Measurements from ENCODE around the gene L3HYPDH.

Gene L3HYPDH

DNA sequence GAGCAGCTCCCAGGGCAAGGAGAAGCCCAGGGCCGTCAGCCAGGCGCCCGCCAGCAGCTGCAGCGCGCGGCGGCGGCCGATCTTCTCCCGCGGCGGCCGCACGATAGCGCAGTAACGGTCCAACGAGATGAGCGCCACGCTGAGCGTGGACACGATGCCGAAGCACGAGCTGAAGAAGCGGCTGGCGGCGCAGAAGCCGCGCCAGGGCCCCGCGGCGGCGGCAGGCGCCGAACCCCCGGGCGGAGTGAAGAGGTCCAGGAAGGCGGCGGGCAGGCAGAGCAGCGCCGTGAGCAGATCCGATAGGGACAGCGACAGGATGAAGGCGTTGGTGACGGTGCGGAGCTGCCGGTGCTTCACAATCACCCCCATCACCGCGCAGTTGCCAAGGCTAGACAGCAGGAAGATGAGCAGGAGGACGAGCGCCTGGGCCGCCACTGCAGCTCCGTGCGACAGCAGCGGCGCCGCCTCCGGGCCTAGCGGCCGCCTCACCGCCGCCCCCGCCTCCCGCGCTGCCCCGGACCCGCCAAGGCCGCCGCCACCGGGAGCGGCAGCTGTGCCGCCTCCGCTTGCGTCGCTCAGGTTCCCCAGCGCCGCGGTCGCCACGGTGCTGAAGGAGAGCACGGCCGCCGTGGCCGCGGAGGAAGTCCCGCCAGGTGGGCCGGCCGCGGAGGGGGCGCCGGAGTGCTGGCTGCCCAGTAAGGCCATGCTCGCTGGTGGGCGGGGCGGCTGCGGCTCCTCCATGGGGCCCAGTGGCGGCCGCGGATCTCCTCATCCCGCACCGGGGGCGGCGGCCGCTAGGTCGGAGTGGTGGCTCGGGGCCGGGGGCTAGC, 19.5 kb downstream of the L3HYPDH start:
- TF ChIP-seq, protein P1, sequence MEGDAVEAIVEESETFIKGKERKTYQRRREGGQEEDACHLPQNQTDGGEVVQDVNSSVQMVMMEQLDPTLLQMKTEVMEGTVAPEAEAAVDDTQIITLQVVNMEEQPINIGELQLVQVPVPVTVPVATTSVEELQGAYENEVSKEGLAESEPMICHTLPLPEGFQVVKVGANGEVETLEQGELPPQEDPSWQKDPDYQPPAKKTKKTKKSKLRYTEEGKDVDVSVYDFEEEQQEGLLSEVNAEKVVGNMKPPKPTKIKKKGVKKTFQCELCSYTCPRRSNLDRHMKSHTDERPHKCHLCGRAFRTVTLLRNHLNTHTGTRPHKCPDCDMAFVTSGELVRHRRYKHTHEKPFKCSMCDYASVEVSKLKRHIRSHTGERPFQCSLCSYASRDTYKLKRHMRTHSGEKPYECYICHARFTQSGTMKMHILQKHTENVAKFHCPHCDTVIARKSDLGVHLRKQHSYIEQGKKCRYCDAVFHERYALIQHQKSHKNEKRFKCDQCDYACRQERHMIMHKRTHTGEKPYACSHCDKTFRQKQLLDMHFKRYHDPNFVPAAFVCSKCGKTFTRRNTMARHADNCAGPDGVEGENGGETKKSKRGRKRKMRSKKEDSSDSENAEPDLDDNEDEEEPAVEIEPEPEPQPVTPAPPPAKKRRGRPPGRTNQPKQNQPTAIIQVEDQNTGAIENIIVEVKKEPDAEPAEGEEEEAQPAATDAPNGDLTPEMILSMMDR (IDR thresholded peaks at IDR 0.05; ENCODE audit: low read length, missing control alignments), result no peak
- peak overlapping the region; percentile 56 for H3K4me3 ChIP-seq (replicated peaks; ENCODE audit: low read depth, low read length)
- peak; percentile 51 for DNase-seq (ENCODE audit: low read depth)

- H3K4me3 ChIP-seq (replicated peaks; ENCODE audit: low read depth, low read length), result peak overlapping the region; percentile 56
- no peak for DNase-seq (ENCODE audit: low read depth)
- TF ChIP-seq, protein P1 (IDR thresholded peaks at IDR 0.05; ENCODE audit: low read length, missing control alignments), result no peak
Measured at GRCh38 chr14:59463787-59464485, 20.3 kb downstream of the L3HYPDH start.

- DNase-seq (ENCODE audit: low read depth), result no peak
- TF ChIP-seq, protein P1 (IDR thresholded peaks at IDR 0.05; ENCODE audit: low read length, missing control alignments), result no peak
- no peak overlapping the region for H3K4me3 ChIP-seq (replicated peaks; ENCODE audit: low read depth, low read length)
Measured at GRCh38 chr14:59461891-59462290, 22.3 kb downstream of the L3HYPDH start.

DNA sequence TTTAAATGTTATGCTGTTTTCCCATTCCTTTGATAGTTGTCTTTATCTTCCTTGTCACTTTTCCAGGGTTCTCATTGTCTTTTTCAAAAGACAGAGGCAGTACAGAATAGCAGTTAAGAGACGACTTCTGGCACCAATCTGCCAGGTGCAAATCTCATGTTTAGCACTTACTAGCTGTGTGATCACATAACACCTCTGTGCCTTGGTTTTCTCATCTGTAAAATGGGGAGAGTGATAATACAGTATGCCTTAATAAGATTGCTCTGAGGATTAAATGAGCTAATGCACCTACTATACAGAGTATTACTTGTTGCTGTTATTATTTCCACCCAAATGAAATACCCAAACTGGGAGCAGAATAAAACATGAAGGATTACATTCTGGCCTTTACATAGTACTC, 23.8 kb downstream of the L3HYPDH start:
- H3K4me3 ChIP-seq (replicated peaks; ENCODE audit: low read depth, low read length), result no peak overlapping the region
- no peak for DNase-seq (ENCODE audit: low read depth)
- TF ChIP-seq, protein P1 (IDR thresholded peaks at IDR 0.05; ENCODE audit: low read length, missing control alignments), result no peak

GRCh38 chr14:59458486-59458885, 25.7 kb downstream of the L3HYPDH start:
- TF ChIP-seq, protein P1 (IDR thresholded peaks at IDR 0.05; ENCODE audit: low read length, missing control alignments), result no peak
- no peak overlapping the region for H3K4me3 ChIP-seq (replicated peaks; ENCODE audit: low read depth, low read length)
- no peak for DNase-seq (ENCODE audit: low read depth)

GRCh38 chr14:59455411-59455810, 28.8 kb downstream of the L3HYPDH start:
- TF ChIP-seq, protein P1 (IDR thresholded peaks at IDR 0.05; ENCODE audit: low read length, missing control alignments), result no peak
- no peak overlapping the region for H3K4me3 ChIP-seq (replicated peaks; ENCODE audit: low read depth, low read length)
- peak; percentile 23 for DNase-seq (ENCODE audit: low read depth)

All from fibroblast of pulmonary artery (primary cell).